HUDEP-2 (cell line): ENCODE data around the gene HOXB8.

Source experiments
- DNase-seq, 76 experiments: peaks; one replicate each; lab custom pipeline; 2025; ENCODE audit not compliant: unreplicated experiment in 76 of 76; lab: John Stamatoyannopoulos, UW

HOXB8 gene

GRCh38 chr17:48569674-48570324 lies 45.3 kb downstream of the HOXB8 start:
- DNase-seq: no peak

GRCh38 chr17:48569240-48569582 lies 45.9 kb downstream of the HOXB8 start:
- no peak for DNase-seq

- DNase-seq: no peak
Observed at GRCh38 chr17:48568499-48569239, 46.4 kb downstream of the HOXB8 start.

- no peak for DNase-seq
Observed at GRCh38 chr17:48567646-48568354, 47.3 kb downstream of the HOXB8 start.

- no peak for DNase-seq
Observed at GRCh38 chr17:48567209-48567608, 47.9 kb downstream of the HOXB8 start.

- no peak for DNase-seq
Observed at GRCh38 chr17:48566717-48567116, 48.4 kb downstream of the HOXB8 start.

GRCh38 chr17:48565925-48566710 lies 49.0 kb downstream of the HOXB8 start:
- DNase-seq: no peak

GRCh38 chr17:48565022-48565554 lies 50.0 kb downstream of the HOXB8 start:
- DNase-seq: no peak

GRCh38 chr17:48564188-48565021 lies 50.7 kb downstream of the HOXB8 start:
- DNase-seq: no peak

- DNase-seq: no peak
Observed at GRCh38 chr17:48563867-48564187, 51.3 kb downstream of the HOXB8 start.

GRCh38 chr17:48563385-48563838 lies 51.7 kb downstream of the HOXB8 start:
- DNase-seq: no peak

- no peak for DNase-seq
Observed at GRCh38 chr17:48562934-48563333, 52.2 kb downstream of the HOXB8 start.
